Smooth muscle cell (in vitro differentiated cells): ENCODE results near the gene TRIM41. TPM values are rescaled to one million over a fixed set of nuclear protein-coding genes. Genes with fewer than 3 reads are reported as not detected.

Experiments used
- DNase-seq: peaks from one replicate; lab custom pipeline; 2025; ENCODE audit not compliant: unreplicated experiment; lab: John Stamatoyannopoulos, UW
- H2AFZ ChIP-seq: fragments of 200-600 bp; sonication (generic); 2 replicates; pipeline ENCODE4 v1.6.0; 2016; ENCODE audit warnings: antibody characterized with exemption, low read depth, mild to moderate bottlenecking
- H3F3A ChIP-seq: fragments of 200-600 bp; sonication (generic); 2 replicates; pipeline ENCODE4 v1.6.0; 2017; ENCODE audit warnings: antibody characterized with exemption, low read depth
- H3K27ac ChIP-seq: fragments of 200-600 bp; sonication (generic); 2 replicates; pipeline ENCODE4 v1.5.1; 2016; ENCODE audit warnings: low read depth, mild to moderate bottlenecking
- H3K27me3 ChIP-seq: fragments of 200-600 bp; sonication (generic); 2 replicates; pipeline ENCODE4 v1.6.1; 2016; ENCODE audit warnings: low read depth, mild to moderate bottlenecking
- H3K36me3 ChIP-seq: fragments of 200-600 bp; sonication (generic); 2 replicates; pipeline ENCODE4 v1.5.1; 2016; ENCODE audit warnings: low read depth
- H3K4me1 ChIP-seq: fragments of 200-600 bp; sonication (generic); 2 replicates; pipeline ENCODE4 v1.5.1; 2016; ENCODE audit warnings: low read depth
- H3K4me2 ChIP-seq: fragments of 200-600 bp; sonication (generic); 2 replicates; pipeline ENCODE4 v1.6.0; 2016; ENCODE audit warnings: mild to moderate bottlenecking
- H3K4me3 ChIP-seq: fragments of 200-600 bp; sonication (generic); 2 replicates; pipeline ENCODE4 v1.5.1; 2016; ENCODE audit warnings: mild to moderate bottlenecking
- H3K79me2 ChIP-seq: fragments of 200-600 bp; sonication (generic); 2 replicates; pipeline ENCODE4 v1.6.0; 2016; ENCODE audit warnings: low read depth, mild to moderate bottlenecking
- H3K9ac ChIP-seq: fragments of 200-600 bp; sonication (generic); 2 replicates; pipeline ENCODE4 v1.6.0; 2016; ENCODE audit warnings: low read depth
- H3K9me3 ChIP-seq: fragments of 200-600 bp; sonication (generic); replicated peaks from 2 replicates; pipeline ENCODE4 v1.5.1; 2016; ENCODE audit warnings: low read depth
- H4K20me1 ChIP-seq: fragments of 200-600 bp; sonication (generic); 2 replicates; pipeline ENCODE4 v1.6.0; 2016; ENCODE audit warnings: low read depth
- CTCF ChIP-seq: fragments of 200-600 bp; sonication (generic); IDR thresholded peaks from 2 replicates; pipeline ENCODE4 v1.5.1; 2017; ENCODE audit warnings: borderline replicate concordance, mild to moderate bottlenecking, antibody characterized with exemption; ENCODE audit not compliant: insufficient read depth, poor library complexity, severe bottlenecking
- WGBS: methylation state at CpG from one replicate; pipeline ENCODE4 v1.1.7; 2016; ENCODE audit warnings: low lambda C conversion rate; 5-methylcytosine and 5-hydroxymethylcytosine counted together
- polyA plus RNA-seq: library from polyadenylated mRNA; unstranded; fragments of >200 nt; fragmentation: Nextera tagmentation; extraction: Ambion mirVana; gene quantifications from 2 replicates; pipeline ENCODE4 v1.2.1, GENCODE V29; 2016
- total RNA-seq: library from RNA; depleted of rRNA; stranded (reverse); fragments of >200 nt; gene quantifications from 2 replicates; pipeline ENCODE4 v1.2.3, GENCODE V29; 2014

The TRIM41 gene
- total and polyA plus RNA-seq, 2 experiments from 2014 or later, result 2.4 to 7.5 TPM

GRCh38 chr5:181197326-181197951 is 25.6 kb upstream of the TRIM41 start:
- H4K20me1 ChIP-seq, result no peaks in the 10 kb centered on the region
- peaks cover under 1% of the 10 kb centered on the region for H3K4me1 ChIP-seq
- H3K36me3 ChIP-seq, result no peaks in the 10 kb centered on the region
- no peak overlapping the region for H3K27ac ChIP-seq
- no peak for TF ChIP-seq CTCF
- no peak for DNase-seq
- 77% methylated on average over 8 of the region's 8 CpGs for WGBS
- peaks cover 16% of the 10 kb centered on the region for H3K27me3 ChIP-seq
- H3K9me3 ChIP-seq, result no peaks in the 10 kb centered on the region
- H3K9ac ChIP-seq, result no peak overlapping the region
- no peak overlapping the region for H3K4me2 ChIP-seq
- H3K4me3 ChIP-seq, result no peak overlapping the region
- no peaks in the 10 kb centered on the region for H3F3A ChIP-seq
- no peaks in the 10 kb centered on the region for H3K79me2 ChIP-seq
- no peak overlapping the region for H2AFZ ChIP-seq

GRCh38 chr5:181198106-181198685 is 24.9 kb upstream of the TRIM41 start:
- WGBS, result 80% methylated on average over 12 of the region's 12 CpGs
- Histone ChIP-seq H2AFZ (no peak overlapping the region), H3K4me3 (no peak overlapping the region), H4K20me1 (no peaks in the 10 kb centered on the region), H3F3A (no peaks in the 10 kb centered on the region), H3K79me2 (no peaks in the 10 kb centered on the region), H3K4me2 (no peak overlapping the region), H3K9ac (no peak overlapping the region), H3K36me3 (no peaks in the 10 kb centered on the region), H3K27me3 (peaks cover 16% of the 10 kb centered on the region), H3K9me3 (no peaks in the 10 kb centered on the region), H3K4me1 (no peaks in the 10 kb centered on the region), H3K27ac (no peak overlapping the region)
- no peak for DNase-seq
- TF ChIP-seq CTCF, result no peak

GRCh38 chr5:181198905-181199519 is 24.1 kb upstream of the TRIM41 start:
- Histone ChIP-seq H3K9ac (no peak overlapping the region), H2AFZ (no peak overlapping the region), H3K4me2 (no peak overlapping the region), H3K27ac (no peak overlapping the region), H3K36me3 (no peaks in the 10 kb centered on the region), H4K20me1 (no peaks in the 10 kb centered on the region), H3K9me3 (no peaks in the 10 kb centered on the region), H3K4me3 (no peak overlapping the region), H3K79me2 (no peaks in the 10 kb centered on the region), H3K27me3 (peaks cover 23% of the 10 kb centered on the region), H3F3A (no peaks in the 10 kb centered on the region), H3K4me1 (no peaks in the 10 kb centered on the region)
- no peak for DNase-seq
- TF ChIP-seq CTCF, result no peak
- 52% methylated on average over 9 of the region's 9 CpGs for WGBS
